IPS-18c (cell line): ENCODE data around the gene PRLR.

ENCODE experiments used
- H3K4me3 ChIP-seq: 2 replicates; pipeline ENCODE4 v1.7.0; 2013; ENCODE audit warnings: low read depth, mild to moderate bottlenecking, low read length, moderate library complexity; ENCODE audit not compliant: insufficient read depth
- H3K9me3 ChIP-seq: one replicate; pipeline ENCODE4 v1.6.1; 2013; ENCODE audit warnings: mild to moderate bottlenecking, low read length, moderate library complexity; ENCODE audit not compliant: control insufficient read depth, insufficient read depth

Gene PRLR

DNA sequence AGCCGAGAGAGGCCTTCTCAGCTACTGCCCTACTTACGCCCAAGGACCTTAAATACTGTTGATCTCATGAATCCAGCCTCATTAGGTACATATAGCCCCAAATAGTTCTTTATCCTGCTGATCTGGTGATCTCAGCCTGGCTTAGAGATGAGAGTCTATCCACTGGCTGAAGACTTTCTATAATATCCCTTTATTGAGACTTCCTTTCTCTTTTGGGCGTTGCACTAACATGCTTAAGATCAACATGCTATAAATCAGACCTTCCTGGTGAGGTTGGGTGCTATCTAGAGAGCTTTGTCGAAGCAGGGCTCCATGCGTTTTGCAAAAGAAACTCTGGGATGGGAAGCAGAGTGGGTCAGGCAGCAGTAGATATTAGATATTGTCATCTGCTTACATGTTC lies 138.6 kb downstream of the PRLR start:
- no peak overlapping the region for H3K4me3 ChIP-seq
- no peaks in the 10 kb centered on the region for H3K9me3 ChIP-seq

DNA sequence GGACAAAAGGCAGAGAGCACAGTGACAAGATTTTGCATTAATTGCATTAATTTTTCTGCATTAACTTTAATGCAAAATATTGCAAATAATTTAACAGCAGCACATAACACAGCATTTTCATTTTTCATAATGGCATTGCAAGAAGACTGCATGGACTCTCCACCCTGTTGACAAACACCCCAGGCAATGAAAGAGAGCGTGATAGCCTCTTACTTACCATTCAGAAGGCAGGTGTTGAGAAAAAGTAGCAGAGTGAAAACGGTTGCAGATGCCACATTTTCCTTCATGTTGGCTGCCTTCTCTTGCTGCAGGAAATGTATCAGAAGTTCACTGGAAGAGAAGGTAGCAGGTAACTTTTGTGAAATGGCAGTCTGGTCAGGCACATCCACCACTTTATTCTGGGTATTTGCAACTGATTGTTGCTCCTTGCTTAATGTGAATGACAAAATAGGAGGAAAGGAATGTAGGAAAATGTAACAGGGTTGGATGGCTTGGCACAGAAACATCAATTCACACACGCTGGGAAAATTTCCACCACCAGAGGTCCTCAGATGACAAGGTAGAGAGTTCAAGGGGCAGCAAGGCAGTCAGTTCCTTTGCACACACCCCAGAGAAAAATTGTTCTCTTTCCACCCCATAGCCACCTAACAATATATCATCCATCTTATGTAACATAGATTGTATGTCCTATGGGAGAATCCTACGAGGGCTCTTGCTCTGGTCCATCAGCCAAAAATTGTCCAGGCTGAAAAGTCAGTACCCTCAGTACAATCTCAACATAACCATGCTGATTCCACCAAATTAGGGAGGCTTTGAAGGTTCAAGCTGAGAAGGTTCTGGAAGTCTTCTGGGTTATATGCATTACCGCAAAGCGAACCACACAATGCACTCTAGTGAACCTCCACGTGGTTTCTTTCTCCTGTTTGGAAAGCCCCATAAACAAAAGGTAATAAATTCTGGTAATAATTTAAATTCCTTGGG lies 140.7 kb downstream of the PRLR start:
- no peak overlapping the region for H3K4me3 ChIP-seq
- H3K9me3 ChIP-seq = no peaks in the 10 kb centered on the region

DNA sequence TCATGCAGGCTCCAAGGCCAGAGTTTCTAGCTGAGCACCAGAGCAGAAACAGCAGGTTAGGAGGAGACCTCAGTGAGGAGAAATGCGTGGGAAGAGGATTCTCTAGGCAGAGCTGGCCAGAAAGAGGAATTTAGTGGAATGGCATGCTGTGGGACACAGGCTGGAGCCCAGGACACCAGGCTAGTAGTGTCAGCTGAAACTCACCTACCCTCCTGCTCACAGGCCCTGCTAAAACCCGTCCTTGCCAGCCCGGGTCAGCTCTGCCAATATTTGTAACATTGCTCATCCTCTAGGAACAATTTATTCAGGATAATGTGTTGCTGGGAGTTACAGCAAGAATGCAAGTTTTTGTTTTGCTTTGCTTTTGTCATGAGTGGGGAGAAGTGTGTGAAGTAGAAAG lies 142.3 kb downstream of the PRLR start:
- Histone ChIP-seq H3K9me3 (no peaks in the 10 kb centered on the region), H3K4me3 (no peak overlapping the region)

DNA sequence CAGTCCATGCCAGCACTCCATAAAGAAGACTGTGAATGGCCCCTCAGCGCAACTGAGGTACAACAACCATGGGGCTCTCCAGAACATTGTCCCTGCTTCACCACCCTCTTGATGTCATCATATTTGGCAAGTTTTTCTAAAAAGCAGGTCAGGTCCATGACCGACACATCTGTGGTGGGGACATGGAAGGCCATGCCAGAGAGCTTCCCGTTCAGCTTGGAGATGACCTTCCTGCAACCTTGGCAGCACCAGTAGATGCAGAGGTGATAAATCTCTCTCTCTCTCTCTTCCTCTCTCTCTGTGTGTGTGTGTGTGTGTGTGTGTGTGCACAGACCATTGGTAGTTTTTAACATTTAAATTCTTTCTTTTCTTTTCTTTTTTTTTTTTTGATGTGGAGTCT lies 147.1 kb downstream of the PRLR start:
- Histone ChIP-seq H3K4me3 (no peak overlapping the region), H3K9me3 (no peaks in the 10 kb centered on the region)

DNA sequence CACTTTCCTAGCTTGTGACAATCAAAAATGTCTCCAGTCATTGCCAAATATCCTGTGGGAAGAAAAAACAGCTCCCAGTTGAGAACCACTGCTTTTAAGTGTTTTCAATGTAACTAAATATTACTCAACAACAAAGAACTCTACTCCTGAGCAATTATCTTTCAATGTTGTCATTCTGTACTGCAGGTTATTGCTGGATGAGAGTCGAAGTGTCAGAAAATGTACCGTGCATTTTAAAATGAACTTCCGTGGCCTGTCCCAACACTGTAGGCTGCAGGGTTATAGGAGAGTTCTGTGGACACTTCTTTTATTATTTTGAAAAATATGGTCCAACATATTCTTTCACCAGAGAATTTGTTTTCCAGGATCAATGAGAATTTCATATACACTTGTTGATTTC lies 147.8 kb downstream of the PRLR start:
- no peaks in the 10 kb centered on the region for H3K9me3 ChIP-seq
- H3K4me3 ChIP-seq = no peak overlapping the region

DNA sequence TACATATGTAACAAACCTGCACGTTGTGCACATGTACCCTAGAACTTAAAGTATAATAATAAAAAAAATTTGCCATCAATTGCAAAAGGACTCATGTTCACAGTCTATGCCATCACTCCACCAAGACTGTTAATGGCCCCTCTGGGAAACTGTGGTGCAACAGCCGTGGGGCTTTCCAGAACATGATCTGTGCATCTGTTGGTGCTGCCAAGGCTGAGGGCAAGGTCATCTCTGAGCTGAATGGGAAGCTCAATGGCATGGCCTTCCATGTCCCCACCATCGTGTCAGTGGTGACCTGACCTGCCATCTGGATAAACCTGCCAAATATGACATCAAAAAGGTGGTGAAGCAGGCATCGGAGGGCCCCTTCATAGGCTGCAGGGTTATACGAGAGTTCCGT lies 149.2 kb downstream of the PRLR start:
- H3K4me3 ChIP-seq = no peak overlapping the region
- H3K9me3 ChIP-seq = no peaks in the 10 kb centered on the region

- no peaks in the 10 kb centered on the region for H3K9me3 ChIP-seq
- no peak overlapping the region for H3K4me3 ChIP-seq
Observed at GRCh38 chr5:35073160-35073559, 157.1 kb downstream of the PRLR start.

- Histone ChIP-seq H3K9me3 (no peaks in the 10 kb centered on the region), H3K4me3 (no peak overlapping the region)
Observed at GRCh38 chr5:35069188-35069587, 161.1 kb downstream of the PRLR start.

DNA sequence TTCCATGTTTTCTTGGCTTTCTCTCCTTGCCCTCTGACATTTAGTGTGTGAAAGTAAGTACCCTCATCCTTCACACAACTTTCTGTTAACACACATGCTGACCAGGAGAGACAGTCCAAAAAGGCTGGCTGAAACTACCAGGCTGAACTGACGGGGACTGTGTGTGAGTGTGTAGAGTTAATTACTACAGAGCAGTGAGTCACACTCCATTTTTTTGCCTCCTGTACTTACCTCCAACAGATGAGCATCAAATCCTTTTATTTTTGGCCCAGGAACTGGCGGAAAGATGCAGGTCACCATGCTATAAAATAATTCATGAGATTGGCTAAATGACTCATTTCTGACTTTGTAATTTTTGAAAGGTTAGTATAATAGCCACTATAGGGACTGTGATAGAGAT lies 162.3 kb downstream of the PRLR start:
- no peak overlapping the region for H3K4me3 ChIP-seq

DNA sequence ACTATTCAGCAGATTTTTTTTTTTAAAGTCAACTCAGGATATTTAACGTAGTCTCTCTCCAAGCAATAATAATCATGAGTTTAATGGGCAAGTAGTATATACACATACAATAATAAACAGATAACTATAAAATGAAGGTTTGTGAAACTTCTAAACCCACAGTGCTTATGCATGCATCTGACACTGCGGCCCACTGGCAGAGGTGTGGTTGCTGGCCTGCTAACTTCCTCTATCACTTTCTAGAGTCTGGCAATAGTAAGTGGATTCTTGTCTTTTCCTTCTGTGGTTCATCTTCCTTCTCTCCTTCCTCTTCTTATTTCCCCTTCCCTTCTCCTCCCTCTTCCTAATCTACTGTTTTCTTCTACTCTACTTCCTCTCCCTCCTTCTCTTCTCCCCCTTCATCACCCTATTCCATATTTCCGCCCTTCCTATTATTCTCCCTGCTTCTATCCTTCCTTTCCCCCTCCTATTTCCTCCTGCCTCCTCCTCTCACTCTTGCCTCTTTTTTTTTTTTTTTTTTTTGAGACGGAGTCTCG lies 164.0 kb downstream of the PRLR start:
- Histone ChIP-seq H3K9me3 (no peaks in the 10 kb centered on the region), H3K4me3 (no peak overlapping the region)

More for the DNA sequence above, 162.3 kb downstream of the PRLR start:
- no peaks in the 10 kb centered on the region for H3K9me3 ChIP-seq

- no peak overlapping the region for H3K4me3 ChIP-seq
- no peaks in the 10 kb centered on the region for H3K9me3 ChIP-seq
Observed at GRCh38 chr5:35063414-35063813, 166.9 kb downstream of the PRLR start.

GRCh38 chr5:35061211-35061770 lies 169.0 kb downstream of the PRLR start:
- Histone ChIP-seq H3K9me3 (no peaks in the 10 kb centered on the region), H3K4me3 (no peak overlapping the region)

DNA sequence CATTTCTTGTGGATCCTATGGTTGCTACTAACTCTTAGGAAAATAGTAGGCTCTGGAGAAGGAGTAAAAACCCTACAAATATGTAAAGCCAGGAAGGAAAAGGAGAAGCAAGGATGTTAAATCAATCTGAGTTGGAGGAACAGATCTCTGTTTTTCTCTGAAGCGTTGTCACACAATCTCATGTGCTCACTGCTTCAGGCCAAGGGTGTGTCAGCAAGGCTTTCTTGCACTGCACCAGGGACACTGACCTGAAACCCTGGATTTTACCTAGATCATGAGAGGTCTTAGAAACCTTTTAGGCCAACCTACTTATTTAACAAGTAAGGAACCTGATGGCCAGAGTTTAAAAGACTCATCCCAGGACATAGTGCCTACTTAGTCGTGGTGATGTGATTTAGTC lies 170.1 kb downstream of the PRLR start:
- no peaks in the 10 kb centered on the region for H3K9me3 ChIP-seq

GRCh38 chr5:35059251-35059650 lies 171.0 kb downstream of the PRLR start:
- Histone ChIP-seq H3K4me3 (no peak overlapping the region), H3K9me3 (no peaks in the 10 kb centered on the region)

More for the DNA sequence above, 170.1 kb downstream of the PRLR start:
- H3K4me3 ChIP-seq = no peak overlapping the region

GRCh38 chr5:35058374-35058788 lies 171.9 kb downstream of the PRLR start:
- no peaks in the 10 kb centered on the region for H3K9me3 ChIP-seq
- no peak overlapping the region for H3K4me3 ChIP-seq

GRCh38 chr5:35056686-35057085 lies 173.6 kb downstream of the PRLR start:
- no peak overlapping the region for H3K4me3 ChIP-seq

GRCh38 chr5:35052838-35053237 lies 177.4 kb downstream of the PRLR start:
- Histone ChIP-seq H3K9me3 (no peaks in the 10 kb centered on the region), H3K4me3 (no peak overlapping the region)

More at GRCh38 chr5:35056686-35057085, 173.6 kb downstream of the PRLR start:
- no peaks in the 10 kb centered on the region for H3K9me3 ChIP-seq

- no peak overlapping the region for H3K4me3 ChIP-seq
- no peaks in the 10 kb centered on the region for H3K9me3 ChIP-seq
Observed at GRCh38 chr5:35050541-35051126, 179.7 kb downstream of the PRLR start.
